HCT116 (cell line): ENCODE measurements around the gene PSMD4. TPM values are rescaled to one million over a fixed set of nuclear protein-coding genes. Genes with fewer than 3 reads are reported as not detected.

ENCODE experiments used
- ATAC-seq: fragments of 200-7000 bp; cut with Tn5 transposase; 2 replicates; pipeline ENCODE4 v1.9.1; 2020; ENCODE audit warnings: mild to moderate bottlenecking, moderate library complexity
- BruUV-seq: library from RNA; stranded (reverse); fragments of 400-500 nt; replicated peaks from 2 replicates; lab custom pipeline; 2021; lab: Mats Ljungman, UMichigan
- CTCF ChIA-PET: fragments of 300-600 bp; sonication (Branson Sonifier 250); formaldehyde crosslinking; loops from one replicate; lab custom pipeline; 2021; ENCODE audit warnings: antibody characterized with exemption; lab: Charles Lee
- POLR2A ChIA-PET: fragments of 300-600, 350-600 bp; sonication (Branson Sonifier 250); formaldehyde crosslinking; loops from one replicate; lab custom pipeline; 2021; ENCODE audit warnings: antibody characterized with exemption; lab: Charles Lee
- RAD21 ChIA-PET, 2 experiments: fragments of 300-600 bp; sonication (Branson Sonifier 250); formaldehyde crosslinking; loops; one replicate each; lab custom pipeline; 2023; ENCODE audit warnings: low total read pairs in 2 of 2; ENCODE audit not compliant: uncharacterized antibody in 2 of 2, unreplicated experiment in 2 of 2, low non-redundant PET in 1 of 2; lab: Charles Lee
- DNase-seq: peaks from one replicate; pipeline ENCODE4 v3.0.0-alpha.2; 2010; ENCODE audit warnings: low read depth, low spot score
- H2AFZ ChIP-seq: fragments of 200-600 bp; shearing (Covaris generic), sonication (generic); 2 replicates; pipeline ENCODE4 v1.6.1; 2017; ENCODE audit warnings: low read depth, mixed run types, mixed read lengths, antibody characterized with exemption, low read length; ENCODE audit not compliant: poor library complexity, severe bottlenecking
- H3K27ac ChIP-seq: 2 replicates; pipeline ENCODE4 v1.5.1; 2012; ENCODE audit warnings: low read depth, low read length
- H3K27me3 ChIP-seq: fragments of 200-600 bp; sonication (generic); 2 replicates; pipeline ENCODE4 v1.6.1; 2016; ENCODE audit warnings: mixed run types, low read length, mixed read lengths; ENCODE audit not compliant: insufficient read depth
- H3K36me3 ChIP-seq, 2 experiments: fragments of 200-500 bp in 1 of 2; fragments of 200-600 bp in 1 of 2; sonication (Bioruptor generic) in 1 of 2; sonication (generic) in 1 of 2; 2 replicates each; pipeline versions ENCODE4 v1.5.1 to v1.6.1; 2014 to 2016; ENCODE audit warnings: low read length in 2 of 2, inconsistent platforms in 1 of 2, mixed read lengths in 1 of 2, mixed run types in 1 of 2; ENCODE audit not compliant: insufficient read depth in 2 of 2, control insufficient read depth in 1 of 2
- H3K4me1 ChIP-seq, 2 experiments: fragments of 200-600 bp in 1 of 2; sonication (generic) in 1 of 2; 2 replicates each; pipeline versions ENCODE4 v1.5.1 to v1.6.1; 2012 to 2017; ENCODE audit warnings: low read length in 2 of 2, inconsistent platforms in 1 of 2, mild to moderate bottlenecking in 1 of 2, mixed read lengths in 1 of 2, mixed run types in 1 of 2, moderate library complexity in 1 of 2; ENCODE audit not compliant: insufficient read depth in 2 of 2, control insufficient read depth in 1 of 2
- H3K4me2 ChIP-seq: fragments of 200-600 bp; sonication (generic); 2 replicates; pipeline ENCODE4 v1.6.1; 2017; ENCODE audit warnings: mixed run types, low read length, mixed read lengths
- H3K4me3 ChIP-seq, 2 experiments: fragments of 200-600 bp in 1 of 2; sonication (generic) in 1 of 2; replicated peaks in 1 of 2; 2 replicates each; pipeline ENCODE4 v1.5.1; 2011 to 2016; ENCODE audit warnings: low read length in 2 of 2, control low read depth in 1 of 2, low read depth in 1 of 2, mild to moderate bottlenecking in 1 of 2, mixed read lengths in 1 of 2, mixed run types in 1 of 2
- H3K79me2 ChIP-seq: fragments of 200-600 bp; sonication (generic); 2 replicates; pipeline ENCODE4 v1.6.1; 2017; ENCODE audit warnings: mild to moderate bottlenecking, mixed run types, low read length, moderate library complexity, mixed read lengths; ENCODE audit not compliant: insufficient read depth
- H3K9ac ChIP-seq: fragments of 200-600 bp; sonication (generic); 2 replicates; pipeline ENCODE4 v1.6.1; 2016; ENCODE audit warnings: low read length, mixed read lengths
- H3K9me2 ChIP-seq: fragments of 200-600 bp; sonication (generic), shearing (Covaris generic); 2 replicates; pipeline ENCODE4 v1.6.1; 2017; ENCODE audit warnings: mixed run types, mild to moderate bottlenecking, moderate library complexity; ENCODE audit not compliant: insufficient read depth
- H3K9me3 ChIP-seq, 2 experiments: fragments of 200-500 bp in 1 of 2; fragments of 200-600 bp in 1 of 2; sonication (Bioruptor generic) in 1 of 2; sonication (generic) in 1 of 2; 2 replicates each; pipeline ENCODE4 v1.6.1; 2014 to 2017; ENCODE audit warnings: low read length in 2 of 2, mixed read lengths in 2 of 2, inconsistent platforms in 1 of 2, low read depth in 1 of 2, mild to moderate bottlenecking in 1 of 2, mixed run types in 1 of 2, moderate library complexity in 1 of 2; ENCODE audit not compliant: control insufficient read depth in 1 of 2, insufficient read depth in 1 of 2
- H4K20me1 ChIP-seq: fragments of 200-600 bp; sonication (generic), shearing (Covaris generic); 2 replicates; pipeline ENCODE4 v1.6.1; 2017; ENCODE audit warnings: mixed run types, mild to moderate bottlenecking, moderate library complexity; ENCODE audit not compliant: insufficient read depth
- CBX3 ChIP-seq: IDR thresholded peaks from 2 replicates; pipeline ENCODE4 v1.6.1; 2012; ENCODE audit warnings: low read depth
- CEBPB ChIP-seq: IDR thresholded peaks from 2 replicates; pipeline ENCODE4 v1.6.1; 2012; ENCODE audit warnings: low read depth
- EGR1 ChIP-seq: IDR thresholded peaks from 2 replicates; pipeline ENCODE4 v1.6.1; 2012; ENCODE audit warnings: low read depth
- ELF1 ChIP-seq: IDR thresholded peaks from 2 replicates; pipeline ENCODE4 v1.6.1; 2012; ENCODE audit warnings: low read depth, borderline replicate concordance
- EZH2 ChIP-seq: fragments of 200-600 bp; sonication (generic); IDR thresholded peaks from 2 replicates; pipeline ENCODE4 v1.6.1; 2017; ENCODE audit warnings: antibody characterized with exemption, mixed run types
- EZH2phosphoT487 ChIP-seq: fragments of 200-600 bp; IDR thresholded peaks from 2 replicates; pipeline ENCODE4 v1.6.1; 2018; ENCODE audit warnings: antibody characterized with exemption, borderline replicate concordance
- FOSL1 ChIP-seq: IDR thresholded peaks from 2 replicates; pipeline ENCODE4 v1.6.1; 2012; ENCODE audit warnings: low read depth
- JUND ChIP-seq: IDR thresholded peaks from 2 replicates; pipeline ENCODE4 v1.6.1; 2012
- POLR2A ChIP-seq: IDR thresholded peaks from 2 replicates; pipeline ENCODE4 v1.7.0; 2011; ENCODE audit warnings: borderline replicate concordance; ENCODE audit not compliant: insufficient read depth, insufficient read length; ENCODE audit errors: extremely low read depth
- POLR2AphosphoS5 ChIP-seq: IDR thresholded peaks from 2 replicates; pipeline ENCODE4 v1.6.1; 2011; ENCODE audit warnings: mild to moderate bottlenecking, low read depth, low read length, moderate library complexity
- REST ChIP-seq: IDR thresholded peaks from 2 replicates; pipeline ENCODE4 v1.6.1; 2012; ENCODE audit warnings: low read depth
- SIN3A ChIP-seq: IDR thresholded peaks from 2 replicates; pipeline ENCODE4 v1.6.1; 2012; ENCODE audit warnings: low read depth
- SP1 ChIP-seq: IDR thresholded peaks from 2 replicates; pipeline ENCODE4 v1.6.1; 2012; ENCODE audit warnings: low read depth
- TCF7L2 ChIP-seq: IDR thresholded peaks from 2 replicates; pipeline ENCODE4 v1.7.0; 2011; ENCODE audit warnings: borderline replicate concordance, inconsistent platforms; ENCODE audit not compliant: insufficient read depth, insufficient read length; ENCODE audit errors: extremely low read depth
- YY1 ChIP-seq: IDR thresholded peaks from 2 replicates; pipeline ENCODE4 v1.6.1; 2011; ENCODE audit warnings: low read length, low read depth, moderate library complexity, mild to moderate bottlenecking; ENCODE audit not compliant: insufficient replicate concordance; ENCODE audit errors: extremely low read depth
- ZFX ChIP-seq: fragments of 450-650 bp; IDR thresholded peaks from 2 replicates; pipeline ENCODE4 v1.6.1; 2017
- ZNF274 ChIP-seq: fragments of 200-500 bp; sonication (Bioruptor generic); IDR thresholded peaks from 2 replicates; pipeline ENCODE4 v1.6.1; 2014; ENCODE audit warnings: mild to moderate bottlenecking, low read depth, low read length, inconsistent platforms
- intact Hi-C: fragments of 100-400 bp; cut with micrococcal nuclease; formaldehyde crosslinking; loops from 2 replicates; pipeline ENCODE4 v1.10.0; 2022
- total RNA-seq: library from RNA; stranded (reverse); gene quantifications from one replicate; pipeline ENCODE4 v1.2.1, GENCODE V29; 2021; ENCODE audit not compliant: unreplicated experiment
- TF ChIP-seq, protein P1 (sequence below): IDR thresholded peaks from 2 replicates; pipeline ENCODE4 v1.6.1; 2012
- TF ChIP-seq, protein P2 (sequence below), 3 experiments: fragments of 200-600 bp in 1 of 3; sonication (generic) in 1 of 3; IDR thresholded peaks in 2 of 3; conservative IDR thresholded peaks in 1 of 3; 2 replicates each; pipeline ENCODE4 v1.5.1; 2012 to 2017; ENCODE audit warnings: low read depth in 2 of 3, low read length in 2 of 3, antibody characterized with exemption in 1 of 3, borderline replicate concordance in 1 of 3, control low read depth in 1 of 3, mild to moderate bottlenecking in 1 of 3, mixed read lengths in 1 of 3, mixed run types in 1 of 3, moderate library complexity in 1 of 3; ENCODE audit not compliant: insufficient read depth in 1 of 3

Gene PSMD4
- total RNA-seq, 1 experiment from 2014 or later = 225 TPM

GRCh38 chr1:151210830-151211229, 43.7 kb upstream of the PSMD4 start:
- peaks cover 97% of the 10 kb centered on the region for H3K79me2 ChIP-seq

More at GRCh38 chr1:151210830-151211229, 43.7 kb upstream of the PSMD4 start:
- no peaks in the 10 kb centered on the region for H3K27me3 ChIP-seq
- H3K4me1 ChIP-seq = no peaks in the 10 kb centered on the region
- H3K9me2 ChIP-seq = no peaks in the 10 kb centered on the region
- CTCF ChIA-PET = no interaction called here
- no peak overlapping the region for H3K4me2 ChIP-seq
- H3K9me3 ChIP-seq = no peaks in the 10 kb centered on the region
- H3K9ac ChIP-seq = no peak overlapping the region
- DNase-seq (no peak), ATAC-seq (no peak)
- BruUV-seq = no TSS peak
- intact Hi-C loops = no loop called here
- H4K20me1 ChIP-seq = peaks cover 3% of the 10 kb centered on the region; the same call in 1 of the 2 replicates
- POLR2A ChIA-PET = no interaction called here
- H2AFZ ChIP-seq = no peak overlapping the region
- TF ChIP-seq EZH2 = no peak
- no peak for TF ChIP-seq EZH2phosphoT487
- TF ChIP-seq FOSL1 = no peak
- no peak for TF ChIP-seq EGR1
- no peak for TF ChIP-seq CBX3
- no peak for TF ChIP-seq SIN3A
- no peak for TF ChIP-seq TCF7L2
- no peak for TF ChIP-seq ZFX
- no peak for TF ChIP-seq ELF1
- no peak for TF ChIP-seq REST
- no peak for TF ChIP-seq POLR2AphosphoS5
- TF ChIP-seq, protein P1, sequence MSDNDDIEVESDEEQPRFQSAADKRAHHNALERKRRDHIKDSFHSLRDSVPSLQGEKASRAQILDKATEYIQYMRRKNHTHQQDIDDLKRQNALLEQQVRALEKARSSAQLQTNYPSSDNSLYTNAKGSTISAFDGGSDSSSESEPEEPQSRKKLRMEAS = no peak
- TF ChIP-seq, protein P2, sequence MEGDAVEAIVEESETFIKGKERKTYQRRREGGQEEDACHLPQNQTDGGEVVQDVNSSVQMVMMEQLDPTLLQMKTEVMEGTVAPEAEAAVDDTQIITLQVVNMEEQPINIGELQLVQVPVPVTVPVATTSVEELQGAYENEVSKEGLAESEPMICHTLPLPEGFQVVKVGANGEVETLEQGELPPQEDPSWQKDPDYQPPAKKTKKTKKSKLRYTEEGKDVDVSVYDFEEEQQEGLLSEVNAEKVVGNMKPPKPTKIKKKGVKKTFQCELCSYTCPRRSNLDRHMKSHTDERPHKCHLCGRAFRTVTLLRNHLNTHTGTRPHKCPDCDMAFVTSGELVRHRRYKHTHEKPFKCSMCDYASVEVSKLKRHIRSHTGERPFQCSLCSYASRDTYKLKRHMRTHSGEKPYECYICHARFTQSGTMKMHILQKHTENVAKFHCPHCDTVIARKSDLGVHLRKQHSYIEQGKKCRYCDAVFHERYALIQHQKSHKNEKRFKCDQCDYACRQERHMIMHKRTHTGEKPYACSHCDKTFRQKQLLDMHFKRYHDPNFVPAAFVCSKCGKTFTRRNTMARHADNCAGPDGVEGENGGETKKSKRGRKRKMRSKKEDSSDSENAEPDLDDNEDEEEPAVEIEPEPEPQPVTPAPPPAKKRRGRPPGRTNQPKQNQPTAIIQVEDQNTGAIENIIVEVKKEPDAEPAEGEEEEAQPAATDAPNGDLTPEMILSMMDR (IDR thresholded peaks at IDR 0.05 in 2 of 3, conservative IDR thresholded peaks at IDR 0.05 in 1 of 3; ENCODE audit: borderline replicate concordance in 1 of 3, insufficient read depth in 1 of 3, low read depth in 2 of 3, low read length in 2 of 3) = no peak
- TF ChIP-seq POLR2A = no peak
- TF ChIP-seq ZNF274 = no peak
- TF ChIP-seq CEBPB = no peak
- TF ChIP-seq JUND = no peak
- TF ChIP-seq YY1 = no peak
- TF ChIP-seq SP1 = no peak
- H3K4me3 ChIP-seq = no peak overlapping the region
- no peak overlapping the region for H3K27ac ChIP-seq
- RAD21 ChIA-PET = no interaction called here
- H3K36me3 ChIP-seq = peaks cover 11 to 12% of the 10 kb centered on the region in 2 experiments; a peak in 2 of 4 replicates
